PC-3 (cell line): ENCODE data around the gene MRPL9.

Source experiments
- EZH2 ChIP-seq: fragments of 300-600 bp; sonication (generic); IDR thresholded peaks from one replicate; pipeline ENCODE4 v1.6.1; 2017; ENCODE audit warnings: antibody characterized with exemption, mild to moderate bottlenecking, low read length; ENCODE audit not compliant: unreplicated experiment
- TF ChIP-seq, protein P1 (sequence below): fragments of 300-600 bp; sonication (generic); conservative IDR thresholded peaks from 2 replicates; pipeline ENCODE4 v1.5.1; 2017; ENCODE audit warnings: antibody characterized with exemption, low read depth, mild to moderate bottlenecking, low read length

DNA sequence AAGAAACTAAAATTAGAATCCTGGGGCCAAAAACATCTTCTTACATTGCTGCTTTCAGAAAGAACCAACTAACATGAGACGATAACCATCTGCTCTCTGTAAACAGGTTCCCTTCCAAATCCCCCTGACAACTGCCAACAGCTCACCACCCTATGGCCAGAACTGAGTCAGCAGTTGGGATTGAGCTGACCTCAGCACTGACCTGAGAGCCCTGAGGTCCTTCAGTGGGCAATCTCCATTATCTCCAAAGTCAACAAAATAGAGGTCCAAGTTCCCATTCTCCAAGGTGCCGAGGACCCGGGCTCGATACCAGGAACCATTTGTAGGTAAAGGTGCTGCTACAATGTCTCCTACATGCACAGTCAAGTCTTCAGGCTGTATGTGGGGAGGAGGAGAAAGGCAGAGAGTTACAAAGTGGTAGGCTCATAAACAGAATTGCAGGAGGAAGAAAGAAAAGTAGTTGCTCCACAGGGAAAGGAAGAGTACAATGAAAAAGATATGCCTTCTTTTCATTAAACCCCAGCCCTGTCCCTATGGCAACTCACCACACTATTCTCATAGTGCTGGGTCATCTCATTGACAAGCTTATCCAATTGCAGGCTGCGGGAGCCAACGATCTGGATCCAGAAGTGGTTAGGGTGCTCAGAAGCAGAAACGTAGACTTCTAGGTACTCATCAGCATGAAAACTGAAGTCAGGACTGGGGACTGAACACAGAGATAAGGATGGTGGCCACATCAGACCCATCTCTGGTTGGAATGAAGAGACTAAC lies 12.8 kb upstream of the MRPL9 start:
- TF ChIP-seq, protein P1, sequence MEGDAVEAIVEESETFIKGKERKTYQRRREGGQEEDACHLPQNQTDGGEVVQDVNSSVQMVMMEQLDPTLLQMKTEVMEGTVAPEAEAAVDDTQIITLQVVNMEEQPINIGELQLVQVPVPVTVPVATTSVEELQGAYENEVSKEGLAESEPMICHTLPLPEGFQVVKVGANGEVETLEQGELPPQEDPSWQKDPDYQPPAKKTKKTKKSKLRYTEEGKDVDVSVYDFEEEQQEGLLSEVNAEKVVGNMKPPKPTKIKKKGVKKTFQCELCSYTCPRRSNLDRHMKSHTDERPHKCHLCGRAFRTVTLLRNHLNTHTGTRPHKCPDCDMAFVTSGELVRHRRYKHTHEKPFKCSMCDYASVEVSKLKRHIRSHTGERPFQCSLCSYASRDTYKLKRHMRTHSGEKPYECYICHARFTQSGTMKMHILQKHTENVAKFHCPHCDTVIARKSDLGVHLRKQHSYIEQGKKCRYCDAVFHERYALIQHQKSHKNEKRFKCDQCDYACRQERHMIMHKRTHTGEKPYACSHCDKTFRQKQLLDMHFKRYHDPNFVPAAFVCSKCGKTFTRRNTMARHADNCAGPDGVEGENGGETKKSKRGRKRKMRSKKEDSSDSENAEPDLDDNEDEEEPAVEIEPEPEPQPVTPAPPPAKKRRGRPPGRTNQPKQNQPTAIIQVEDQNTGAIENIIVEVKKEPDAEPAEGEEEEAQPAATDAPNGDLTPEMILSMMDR: no peak
- no peak for TF ChIP-seq EZH2
